Left ventricle myocardium inferior (tissue), 1 donor: Measurements from ENCODE around the gene LIPC. TPM values are rescaled to one million over a fixed set of nuclear protein-coding genes. Genes with fewer than 3 reads are reported as not detected.

Source experiments
- DNase-seq: peaks from one replicate; pipeline ENCODE4 v3.0.0-alpha.2; 2020
- H3K27ac ChIP-seq: fragments of 200-600 bp; replicated peaks from 2 replicates; pipeline ENCODE4 v1.8.0; 2021
- H3K27me3 ChIP-seq: fragments of 200-600 bp; 2 replicates; pipeline ENCODE4 v1.8.0; 2021; ENCODE audit warnings: low read depth
- H3K36me3 ChIP-seq: fragments of 200-600 bp; 2 replicates; pipeline ENCODE4 v1.8.0; 2021
- H3K4me1 ChIP-seq: fragments of 200-600 bp; 2 replicates; pipeline ENCODE4 v1.8.0; 2021
- H3K4me3 ChIP-seq: fragments of 200-600 bp; 2 replicates; pipeline ENCODE4 v1.8.0; 2021; ENCODE audit warnings: mild to moderate bottlenecking, moderate library complexity
- H3K9me3 ChIP-seq: fragments of 200-600 bp; replicated peaks from 2 replicates; pipeline ENCODE4 v1.8.0; 2021
- CTCF ChIP-seq: fragments of 200-600 bp; IDR thresholded peaks from 2 replicates; pipeline ENCODE4 v1.8.0; 2021; ENCODE audit warnings: antibody characterized with exemption, mild to moderate bottlenecking, borderline replicate concordance
- intact Hi-C: fragments of 100-400 bp; cut with micrococcal nuclease; formaldehyde crosslinking; loops from one replicate; pipeline ENCODE4 v1.11.0; 2022
- total RNA-seq: library from RNA; stranded (reverse); fragmentation: NEBNext Ultra II Directional; extraction: Animal tissue kit (Norgen Biotek cat#: 25700); gene quantifications from one replicate; pipeline ENCODE4 v1.2.1, GENCODE V29; 2021
- donor health status: DM: no; HTN: yes; CAD: no; lungs with severe emphysema.

LIPC gene
- total RNA-seq, 1 donor from 2014 or later = 1.5 TPM

GRCh38 chr15:58517682-58518525 lies 86.1 kb downstream of the LIPC start:
- TF ChIP-seq CTCF = no peak
- no peak for DNase-seq
- peaks cover 40% of the 10 kb centered on the region for H3K4me1 ChIP-seq

GRCh38 chr15:58518626-58519025 lies 86.8 kb downstream of the LIPC start:
- Histone ChIP-seq H3K4me1 (peaks cover 47% of the 10 kb centered on the region), H3K4me3 (no peak overlapping the region), H3K9me3 (no peaks in the 10 kb centered on the region), H3K36me3 (no peaks in the 10 kb centered on the region), H3K27ac (no peak overlapping the region), H3K27me3 (no peaks in the 10 kb centered on the region)
- no peak for TF ChIP-seq CTCF
- intact Hi-C loops = no loop called here
- no peak for DNase-seq

More at GRCh38 chr15:58517682-58518525, 86.1 kb downstream of the LIPC start:
- H3K36me3 ChIP-seq = no peaks in the 10 kb centered on the region
- no peak overlapping the region for H3K4me3 ChIP-seq
- H3K27ac ChIP-seq = no peak overlapping the region
- no peaks in the 10 kb centered on the region for H3K27me3 ChIP-seq
- no peaks in the 10 kb centered on the region for H3K9me3 ChIP-seq
- intact Hi-C loops = no loop called here

- H3K36me3 ChIP-seq = no peaks in the 10 kb centered on the region
- H3K27me3 ChIP-seq = no peaks in the 10 kb centered on the region
- no peak overlapping the region for H3K4me3 ChIP-seq
- intact Hi-C loops = no loop called here
- peaks cover 56% of the 10 kb centered on the region for H3K4me1 ChIP-seq
- H3K9me3 ChIP-seq = no peaks in the 10 kb centered on the region
- no peak for TF ChIP-seq CTCF
- H3K27ac ChIP-seq = no peak overlapping the region
- no peak for DNase-seq
These were observed 87.7 kb downstream of the LIPC start for GRCh38 chr15:58519516-58519915.

- intact Hi-C loops = no loop called here
- H3K4me1 ChIP-seq = peaks cover 65% of the 10 kb centered on the region
- no peaks in the 10 kb centered on the region for H3K36me3 ChIP-seq
These were observed 88.7 kb downstream of the LIPC start for GRCh38 chr15:58520464-58520863.

GRCh38 chr15:58520936-58521292 lies 89.1 kb downstream of the LIPC start:
- intact Hi-C loops = no loop called here
- no peak overlapping the region for H3K4me3 ChIP-seq

More at GRCh38 chr15:58520464-58520863, 88.7 kb downstream of the LIPC start:
- H3K27me3 ChIP-seq = no peaks in the 10 kb centered on the region
- no peak for TF ChIP-seq CTCF
- H3K4me3 ChIP-seq = no peak overlapping the region
- no peak for DNase-seq
- H3K27ac ChIP-seq = peak overlapping the region; percentile 27
- H3K9me3 ChIP-seq = no peaks in the 10 kb centered on the region

More at GRCh38 chr15:58520936-58521292, 89.1 kb downstream of the LIPC start:
- Histone ChIP-seq H3K27me3 (no peaks in the 10 kb centered on the region), H3K36me3 (no peaks in the 10 kb centered on the region), H3K27ac (peak overlapping the region; percentile 27), H3K9me3 (no peaks in the 10 kb centered on the region), H3K4me1 (peaks cover 69% of the 10 kb centered on the region)
- DNase-seq = no peak
- TF ChIP-seq CTCF = no peak
